HUES64 (cell line): ENCODE data around the gene KRTAP10-3.
A peak's percentile ranks its signal among the peaks of the same experiment; 100 is the strongest.
"Not testable (repeated sequence)": the region's sequence is repeated elsewhere in the genome, so short reads cannot be mapped to it uniquely, and the experiment has no call there.

Experiments used
- H3K27ac ChIP-seq: 2 replicates; pipeline ENCODE4 v1.7.0; 2013; ENCODE audit warnings: low read depth, low read length, inconsistent platforms
- H3K27me3 ChIP-seq: 2 replicates; pipeline ENCODE4 v1.6.1; 2013; ENCODE audit warnings: mild to moderate bottlenecking, low read length; ENCODE audit not compliant: insufficient read depth
- H3K36me3 ChIP-seq: 2 replicates; pipeline ENCODE4 v1.6.1; 2013; ENCODE audit warnings: mild to moderate bottlenecking, low read length; ENCODE audit not compliant: insufficient read depth
- H3K4me1 ChIP-seq: 2 replicates; pipeline ENCODE4 v1.6.1; 2013; ENCODE audit warnings: mild to moderate bottlenecking, low read length, moderate library complexity; ENCODE audit not compliant: insufficient read depth
- H3K4me3 ChIP-seq: 2 replicates; pipeline ENCODE4 v1.5.1; 2013; ENCODE audit warnings: mild to moderate bottlenecking, low read length, moderate library complexity
- H3K9ac ChIP-seq: 2 replicates; pipeline ENCODE4 v1.6.1; 2013; ENCODE audit warnings: mild to moderate bottlenecking, low read depth, low read length
- H3K9me3 ChIP-seq: 2 replicates; pipeline ENCODE4 v1.6.1; 2013; ENCODE audit warnings: low read depth, low read length; ENCODE audit not compliant: insufficient read depth
- WGBS: fragments of 150-250, 120-280 bp; methylation state at CpG from one replicate; pipeline ENCODE4 v1.1.7; 2013; ENCODE audit warnings: missing lambda C conversion rate; 5-methylcytosine and 5-hydroxymethylcytosine counted together

The KRTAP10-3 gene

GRCh38 chr21:44596068-44596725, 37.6 kb upstream of the KRTAP10-3 start:
- H3K27ac ChIP-seq, result no peak overlapping the region
- no peak overlapping the region for H3K9ac ChIP-seq
- H3K4me3 ChIP-seq, result no peak overlapping the region
- no peaks in the 10 kb centered on the region for H3K36me3 ChIP-seq
- WGBS, result 97% methylated on average over 9 of the region's 9 CpGs
- peaks cover 19% of the 10 kb centered on the region for H3K4me1 ChIP-seq
- no peaks in the 10 kb centered on the region for H3K9me3 ChIP-seq
- H3K27me3 ChIP-seq, result no peaks in the 10 kb centered on the region

- Histone ChIP-seq H3K9me3 (no peaks in the 10 kb centered on the region), H3K27ac (no peak overlapping the region), H3K36me3 (no peaks in the 10 kb centered on the region), H3K4me3 (no peak overlapping the region), H3K27me3 (no peaks in the 10 kb centered on the region), H3K4me1 (peaks cover 19% of the 10 kb centered on the region), H3K9ac (no peak overlapping the region)
- WGBS, result 93% methylated on average over 6 of the region's 6 CpGs
Measured at GRCh38 chr21:44595524-44595923, 36.9 kb upstream of the KRTAP10-3 start.

DNA sequence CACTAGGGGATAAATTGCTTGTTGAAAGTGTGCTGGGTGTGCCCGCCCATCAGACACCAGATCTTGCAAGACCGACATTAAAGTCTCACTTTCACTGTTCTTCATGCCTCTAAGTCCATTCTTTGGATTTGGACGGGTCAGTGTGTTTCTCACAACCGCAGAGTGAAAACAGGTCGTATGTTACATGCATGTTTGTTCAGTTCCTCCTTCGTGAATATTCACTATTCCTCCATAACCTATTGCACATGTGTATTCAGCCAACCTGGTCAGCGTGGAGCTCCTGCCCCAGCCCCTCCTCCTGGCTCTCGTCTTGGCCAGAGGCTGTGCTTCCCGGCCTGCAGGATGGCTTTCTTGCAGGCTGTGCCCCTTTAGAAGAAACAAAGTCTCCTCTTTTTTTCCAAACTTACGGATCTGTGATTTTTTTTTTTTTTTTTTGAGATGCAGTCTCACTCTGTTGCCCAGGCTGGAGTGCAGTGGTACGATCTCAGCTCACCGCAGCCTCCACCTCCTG, 35.9 kb upstream of the KRTAP10-3 start:
- H3K4me3 ChIP-seq, result no peak overlapping the region
- H3K36me3 ChIP-seq, result no peaks in the 10 kb centered on the region
- WGBS, result 90% methylated on average over 12 of the region's 12 CpGs
- H3K9me3 ChIP-seq, result no peaks in the 10 kb centered on the region
- H3K4me1 ChIP-seq, result peaks cover 19% of the 10 kb centered on the region
- no peaks in the 10 kb centered on the region for H3K27me3 ChIP-seq
- no peak overlapping the region for H3K9ac ChIP-seq
- H3K27ac ChIP-seq, result no peak overlapping the region

GRCh38 chr21:44593598-44594405, 35.2 kb upstream of the KRTAP10-3 start:
- Histone ChIP-seq H3K27me3 (no peaks in the 10 kb centered on the region), H3K4me1 (peaks cover 19% of the 10 kb centered on the region), H3K36me3 (no peaks in the 10 kb centered on the region), H3K9ac (no peak overlapping the region), H3K4me3 (no peak overlapping the region), H3K27ac (no peak overlapping the region), H3K9me3 (no peaks in the 10 kb centered on the region)
- 76% methylated on average over 20 of the region's 20 CpGs for WGBS

DNA sequence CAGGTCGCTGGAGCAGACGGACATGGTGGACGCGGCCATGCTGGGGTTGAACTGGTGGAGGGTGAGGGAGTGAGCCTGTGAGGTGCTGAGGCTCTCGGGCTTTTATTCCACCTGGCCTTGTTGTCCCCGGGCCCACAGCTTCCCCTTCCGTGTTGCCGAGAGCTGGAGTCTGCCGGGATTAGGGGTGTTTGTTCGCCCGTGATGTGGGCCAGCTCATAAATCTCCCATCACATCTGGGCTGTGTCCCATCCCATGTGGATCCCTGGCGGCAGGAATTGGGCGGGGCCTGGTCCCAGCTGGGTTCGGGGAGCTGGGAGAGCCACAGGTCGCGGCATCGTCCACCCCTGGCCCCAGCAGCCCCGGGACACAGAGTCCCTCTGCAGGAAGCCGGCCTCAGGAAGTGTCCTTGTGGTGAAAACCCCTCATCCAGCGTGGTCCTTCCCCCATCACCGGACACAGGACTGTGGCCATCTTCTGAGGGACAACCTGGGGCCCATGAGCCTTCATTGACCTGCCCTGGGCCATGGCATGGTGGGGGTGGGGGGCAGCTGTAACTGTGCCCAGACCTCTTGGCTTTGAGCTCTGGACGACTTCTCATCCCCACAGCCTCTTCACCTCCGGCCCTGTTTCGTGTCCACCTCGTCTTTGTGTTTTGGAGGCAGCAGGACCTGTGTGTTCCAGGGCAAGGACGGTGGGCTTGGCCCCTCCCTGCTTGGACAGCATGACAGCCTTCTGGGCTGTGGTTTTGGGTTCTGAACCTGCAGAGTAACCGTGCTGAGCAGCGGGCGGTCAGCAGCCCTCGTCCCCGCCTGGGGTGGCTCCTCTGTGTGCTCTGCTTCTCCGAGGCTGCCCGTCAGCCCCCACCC, 34.1 kb upstream of the KRTAP10-3 start, which contains the start of gene KRTAP10-6:
Gene KRTAP10-6, minus strand, starts transcription at position 60 of the 866 bp plus-strand sequence. Its CDS starts 21 bp downstream, at position 39.
- Histone ChIP-seq H3K27ac (0 out of 2 replicates have a peak within 1 kb of the TSS, but pooled peaks have one; percentile 41), H3K4me3 (no peak within 1 kb of the TSS), H3K36me3 (no peaks in the 10 kb centered on the region), H3K9ac (no peak within 1 kb of the TSS), H3K27me3 (no peaks in the 10 kb centered on the region), H3K9me3 (no peaks in the 10 kb centered on the region), H3K4me1 (peaks cover 9% of the 10 kb centered on the region)
- 87% methylated on average over 33 of the region's 33 CpGs for WGBS

GRCh38 chr21:44591801-44592130, 33.2 kb upstream of the KRTAP10-3 start:
- not testable (repeated sequence) for H3K27ac ChIP-seq, H3K9me3 ChIP-seq, H3K9ac ChIP-seq, H3K27me3 ChIP-seq, H3K4me1 ChIP-seq, H3K36me3 ChIP-seq, H3K4me3 ChIP-seq
- WGBS, result 93% methylated on average over 3 of the region's 4 CpGs

DNA sequence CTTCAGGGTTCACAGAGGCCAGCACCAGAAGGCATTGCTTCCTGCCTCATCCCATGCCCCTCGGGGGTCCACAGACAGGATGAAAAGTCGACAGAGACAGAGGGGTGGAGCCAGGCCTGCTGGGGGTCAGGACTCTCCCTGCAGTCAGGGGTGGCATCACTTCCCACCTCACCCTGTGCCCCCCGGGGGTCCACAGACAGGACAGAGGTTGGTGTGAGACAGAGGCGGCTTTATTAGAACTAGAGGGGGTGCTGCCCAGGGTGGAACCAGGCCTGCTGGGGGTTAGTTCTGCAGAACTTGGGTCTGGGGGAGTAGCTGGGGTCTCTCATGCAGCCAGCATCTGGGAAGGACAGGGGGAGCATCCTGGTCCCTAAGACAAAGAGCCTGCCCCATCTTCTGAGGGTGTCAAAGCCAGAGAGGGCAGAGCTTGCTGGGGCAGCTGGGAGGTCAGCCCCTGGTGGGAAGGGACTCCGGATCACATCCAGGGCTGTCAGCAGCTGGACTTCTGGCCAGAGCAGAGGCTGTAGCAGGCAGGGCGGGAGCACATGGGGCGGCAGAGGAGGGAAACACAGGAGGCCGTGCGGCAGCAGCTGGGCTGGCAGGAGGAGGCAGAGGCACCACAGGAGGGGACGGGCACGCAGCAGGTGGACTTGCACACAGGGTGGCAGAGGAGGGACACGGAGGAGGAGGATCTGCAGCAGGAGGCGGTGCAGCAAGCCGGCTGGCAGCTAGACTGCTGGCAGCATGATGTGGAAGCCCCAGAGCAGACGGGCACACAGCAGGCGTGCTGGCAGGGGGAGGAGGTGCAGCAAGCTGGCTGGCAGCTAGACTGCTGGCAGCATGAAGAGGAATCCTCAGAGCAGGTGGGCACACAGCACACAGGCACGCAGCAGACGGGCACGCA, 32.6 kb upstream of the KRTAP10-3 start:
- H3K9ac ChIP-seq, H3K4me1 ChIP-seq, H3K36me3 ChIP-seq, H3K27ac ChIP-seq, H3K27me3 ChIP-seq, H3K9me3 ChIP-seq, H3K4me3 ChIP-seq: not testable (repeated sequence)
- 91% methylated on average over 17 of the region's 19 CpGs for WGBS

DNA sequence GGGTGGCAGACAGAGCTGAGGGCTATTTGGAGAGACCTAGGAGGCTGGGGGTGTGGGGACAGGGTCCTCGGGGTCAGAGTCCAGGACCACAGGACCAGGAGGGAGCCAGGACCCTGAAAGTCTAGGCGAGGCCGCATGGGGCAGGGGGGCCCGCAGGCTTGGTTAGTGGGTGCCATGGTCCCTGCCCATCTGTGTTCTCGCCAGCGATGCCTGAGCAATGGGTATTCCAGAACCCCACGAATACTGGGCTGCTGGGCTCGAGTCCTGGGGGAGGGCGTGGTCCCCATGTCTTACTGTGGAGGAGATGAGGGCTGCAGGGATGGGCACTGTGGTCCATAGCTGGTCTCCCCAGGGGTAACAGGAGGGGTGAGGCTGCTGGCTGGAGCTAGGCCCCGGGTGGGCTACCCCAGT, 31.7 kb upstream of the KRTAP10-3 start:
- WGBS, result 94% methylated on average over 10 of the region's 10 CpGs
- Histone ChIP-seq H3K9me3 (no peaks in the 10 kb centered on the region), H3K27me3 (no peaks in the 10 kb centered on the region), H3K27ac (no peak overlapping the region), H3K4me3 (no peak overlapping the region), H3K4me1 (peaks cover 6% of the 10 kb centered on the region), H3K36me3 (no peaks in the 10 kb centered on the region), H3K9ac (no peak overlapping the region)

GRCh38 chr21:44589586-44590305, 31.2 kb upstream of the KRTAP10-3 start:
- H3K9me3 ChIP-seq, result no peaks in the 10 kb centered on the region
- peaks cover 6% of the 10 kb centered on the region for H3K4me1 ChIP-seq
- H3K36me3 ChIP-seq, result no peaks in the 10 kb centered on the region
- 93% methylated on average over 24 of the region's 24 CpGs for WGBS
- no peak overlapping the region for H3K4me3 ChIP-seq
- no peaks in the 10 kb centered on the region for H3K27me3 ChIP-seq
- H3K27ac ChIP-seq, result no peak overlapping the region
- H3K9ac ChIP-seq, result no peak overlapping the region

- 95% methylated on average over 2 of the region's 2 CpGs for WGBS
- Histone ChIP-seq H3K4me3 (no peak overlapping the region), H3K9me3 (no peaks in the 10 kb centered on the region), H3K36me3 (no peaks in the 10 kb centered on the region), H3K27ac (no peak overlapping the region), H3K27me3 (no peaks in the 10 kb centered on the region), H3K9ac (no peak overlapping the region), H3K4me1 (peaks cover 6% of the 10 kb centered on the region)
Measured at GRCh38 chr21:44589094-44589493, 30.5 kb upstream of the KRTAP10-3 start.
